ENCODE data around the gene IFT20.
"Not testable (repeated sequence)": the region's sequence is repeated elsewhere in the genome, so short reads cannot be mapped to it uniquely, and the experiment has no call there.

IFT20 gene

GRCh38 chr17:28306954-28307401, 28.3 kb downstream of the IFT20 start:
- DNase-seq = no peak

- DNase-seq = no peak
These were observed 36.8 kb downstream of the IFT20 start for GRCh38 chr17:28298449-28298848.

DNA sequence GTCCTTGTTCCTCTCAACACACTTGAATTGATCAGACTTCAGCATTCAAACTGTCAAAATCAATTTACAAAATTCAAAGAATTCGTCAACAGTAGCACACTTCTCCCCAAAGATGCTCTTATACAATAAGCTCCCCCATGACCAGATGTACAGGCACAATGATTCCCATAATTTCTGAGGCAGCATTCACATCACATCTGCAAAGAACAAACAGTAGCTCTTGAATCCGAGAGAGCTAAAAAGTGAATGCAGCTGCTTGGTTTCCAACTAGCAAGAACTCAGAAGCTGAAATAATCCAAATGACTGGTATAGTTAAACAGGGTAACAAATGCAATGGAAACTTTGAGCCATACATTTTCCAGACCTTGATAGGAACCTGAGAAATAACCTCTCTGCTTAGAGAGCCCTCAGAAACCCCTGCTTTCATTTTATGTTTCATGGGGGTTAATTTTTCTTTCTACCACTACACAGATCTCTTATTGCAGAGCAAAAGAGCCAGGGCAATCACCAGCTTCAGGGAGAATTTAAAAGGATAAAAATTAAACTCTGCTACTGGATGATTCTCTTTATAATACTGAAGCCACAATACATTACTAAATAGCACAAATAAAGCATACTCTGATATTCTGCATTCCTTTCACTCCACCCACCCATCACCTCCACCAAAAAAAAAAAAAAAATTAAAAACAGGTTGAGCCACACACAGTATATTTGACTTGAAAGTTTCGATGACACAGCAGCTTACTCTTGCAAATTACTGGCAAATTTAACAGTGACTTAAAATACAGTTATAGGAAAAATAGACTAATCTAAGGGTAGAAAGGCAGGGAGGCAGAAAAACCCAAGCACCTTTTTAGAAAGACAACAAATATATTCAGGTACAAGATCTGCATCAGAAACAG, 39.3 kb downstream of the IFT20 start:
- DNase-seq = no peak

DNA sequence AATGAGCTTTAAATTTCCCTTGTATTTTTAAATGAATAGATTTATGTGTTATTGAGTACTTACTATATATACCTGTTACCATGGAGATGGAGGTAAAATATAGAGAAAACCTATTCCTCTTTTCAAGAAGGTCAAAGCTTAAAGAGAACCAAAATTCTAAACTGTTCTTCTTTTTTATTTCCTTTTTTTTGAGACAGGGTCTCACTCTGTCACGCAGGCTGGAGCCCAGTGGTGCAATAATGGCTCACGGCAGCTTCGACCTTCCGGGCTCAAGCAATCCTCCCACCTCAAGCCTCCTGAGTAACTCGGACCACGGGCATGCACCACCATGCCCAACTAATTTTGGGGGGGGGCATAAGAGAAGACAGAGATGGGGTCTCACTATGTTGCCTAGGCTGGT, 41.3 kb downstream of the IFT20 start:
- DNase-seq = peak; percentile 19

- DNase-seq = not testable (repeated sequence)
These were observed 42.4 kb downstream of the IFT20 start for GRCh38 chr17:28292878-28293277.

GRCh38 chr17:28291780-28292330, 43.4 kb downstream of the IFT20 start:
- no peak for DNase-seq

GRCh38 chr17:28290703-28291102, 44.6 kb downstream of the IFT20 start:
- no peak for DNase-seq

GRCh38 chr17:28285965-28286364, 49.3 kb downstream of the IFT20 start:
- no peak for DNase-seq

DNA sequence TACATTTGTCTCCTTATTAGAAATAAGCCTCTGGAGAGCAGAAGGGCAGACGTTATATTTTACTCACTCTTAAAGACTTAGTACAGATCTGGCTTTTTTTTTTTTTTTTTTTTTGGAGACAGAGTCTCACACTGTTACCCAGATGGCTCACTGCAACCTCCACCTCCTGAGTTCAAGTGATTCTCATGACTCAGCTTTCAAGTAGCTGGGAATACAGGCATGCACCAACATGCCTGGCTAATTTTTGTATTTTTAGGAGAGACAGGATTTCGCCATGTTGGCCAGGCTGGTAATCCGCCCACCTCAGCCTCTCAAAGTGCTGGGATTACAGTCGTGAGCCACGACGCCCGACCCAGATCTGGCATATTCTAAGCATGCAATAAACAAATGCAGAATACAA, 52.7 kb downstream of the IFT20 start:
- no peak for DNase-seq

- DNase-seq = no peak
These were observed 54.4 kb downstream of the IFT20 start for GRCh38 chr17:28280826-28281225.

DNA sequence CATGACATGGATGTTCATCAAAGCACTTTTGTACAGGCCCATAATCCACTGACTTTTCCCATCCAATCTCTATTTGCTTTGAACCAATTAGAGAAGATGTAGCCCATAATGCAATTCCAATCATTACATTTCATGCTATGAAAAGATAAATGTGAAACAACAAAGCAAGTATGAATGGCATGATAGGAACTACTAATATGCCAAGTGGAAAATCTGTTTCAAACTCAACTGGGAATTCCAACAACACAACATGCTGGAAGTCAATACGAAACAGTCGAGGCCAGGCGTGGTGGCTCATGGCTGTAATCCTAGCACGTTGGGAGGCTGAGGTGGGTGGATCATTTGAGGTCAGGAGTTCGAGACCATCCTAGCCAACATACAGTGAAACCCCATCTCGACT, 55.9 kb downstream of the IFT20 start:
- DNase-seq = no peak
